Lower leg skin (tissue), 3 donors: ENCODE measurements around the gene MT1X.

ENCODE experiments used
- CTCF ChIP-seq, 3 donors: fragments of 450-650 bp; IDR thresholded peaks; one replicate each; pipeline ENCODE4 v1.5.1; 2016; ENCODE audit warnings: antibody characterized with exemption in 3 of 3, mild to moderate bottlenecking in 3 of 3, moderate library complexity in 2 of 3
- POLR2A ChIP-seq, 2 donors: fragments of 450-650 bp; IDR thresholded peaks; one replicate each; pipeline ENCODE4 v1.6.1; 2016 to 2017; ENCODE audit warnings: antibody characterized with exemption in 2 of 2, mild to moderate bottlenecking in 1 of 2, moderate library complexity in 1 of 2

- TF ChIP-seq CTCF (IDR thresholded peaks at IDR 0.05) = no peak
- no peak for TF ChIP-seq POLR2A (IDR thresholded peaks at IDR 0.05)
Measured at GRCh38 chr16:56667581-56668571, 14.4 kb upstream of the MT1X start, which contains the start of gene MT1G.
